Endothelial cell of umbilical vein (primary cell): ENCODE measurements around the gene ZFPM1. TPM values are rescaled to one million over a fixed set of nuclear protein-coding genes. Genes with fewer than 3 reads are reported as not detected.

Experiments used
- BruUV-seq: library from RNA; stranded (reverse); fragments of 400-500 nt; replicated peaks from 2 replicates; lab custom pipeline; 2021; lab: Mats Ljungman, UMichigan
- CTCF ChIA-PET: fragments of 300-600, 350-600 bp; sonication (Branson Sonifier 250); formaldehyde crosslinking; loops from one replicate; lab custom pipeline; 2021; ENCODE audit warnings: antibody characterized with exemption, inconsistent platforms; lab: Charles Lee
- POLR2A ChIA-PET: fragments of 300-600, 350-600 bp; sonication (Branson Sonifier 250); formaldehyde crosslinking; loops from one replicate; lab custom pipeline; 2021; ENCODE audit warnings: antibody characterized with exemption, inconsistent platforms; lab: Charles Lee
- DNase-seq: peaks from one replicate; pipeline ENCODE4 v3.0.0-alpha.2; 2011; ENCODE audit warnings: low read depth, low spot score
- FAIRE-seq: peaks from 2 replicates; lab custom pipeline; 2011; peaks lifted over from hg19 to GRCh38; lab: Jason Lieb, UNC
- H2AFZ ChIP-seq: 2 replicates; pipeline ENCODE4 v1.6.0; 2012; ENCODE audit warnings: low read depth, low read length, control low read depth, inconsistent platforms
- H3K27ac ChIP-seq: 2 replicates; pipeline ENCODE4 v1.5.1; 2011; ENCODE audit warnings: low read depth, mild to moderate bottlenecking, control low read depth, low read length, moderate library complexity; ENCODE audit not compliant: insufficient read depth
- H3K27me3 ChIP-seq, 2 experiments: 2 replicates each; pipeline versions ENCODE4 v1.6.0 to v1.6.1; 2011; ENCODE audit warnings: low read length in 2 of 2, mixed read lengths in 1 of 2; ENCODE audit not compliant: control insufficient read depth in 2 of 2, insufficient read depth in 2 of 2
- H3K36me3 ChIP-seq, 2 experiments: 2 replicates in 1 of 2; 3 replicates in 1 of 2; pipeline ENCODE4 v1.5.1; 2011; ENCODE audit warnings: low read length in 2 of 2, mild to moderate bottlenecking in 1 of 2, moderate library complexity in 1 of 2; ENCODE audit not compliant: control insufficient read depth in 2 of 2, insufficient read depth in 2 of 2; ENCODE audit errors: extremely low read depth in 1 of 2
- H3K4me1 ChIP-seq: 3 replicates; pipeline ENCODE4 v1.5.1; 2011; ENCODE audit warnings: mild to moderate bottlenecking, low read length; ENCODE audit not compliant: control insufficient read depth, insufficient read depth; ENCODE audit errors: extremely low read depth
- H3K4me2 ChIP-seq: 2 replicates; pipeline ENCODE4 v1.6.1; 2011; ENCODE audit warnings: low read length, control low read depth, mixed read lengths; ENCODE audit not compliant: insufficient read depth
- H3K4me3 ChIP-seq, 3 experiments: fragments of 200-600 bp in 1 of 3; sonication (generic), shearing (Covaris generic) in 1 of 3; replicated peaks in 1 of 3; 2 replicates each; pipeline ENCODE4 v1.5.1; 2011 to 2016; ENCODE audit warnings: control low read depth in 3 of 3, low read length in 3 of 3, mild to moderate bottlenecking in 2 of 3, inconsistent platforms in 1 of 3, low read depth in 1 of 3, moderate library complexity in 1 of 3; ENCODE audit not compliant: insufficient read depth in 1 of 3
- H3K79me2 ChIP-seq: 2 replicates; pipeline ENCODE4 v1.6.0; 2012; ENCODE audit warnings: low read length, inconsistent platforms; ENCODE audit not compliant: control insufficient read depth, insufficient read depth
- H3K9ac ChIP-seq: replicated peaks from 2 replicates; pipeline ENCODE3; 2011; ENCODE audit warnings: low read length, control low read depth; ENCODE audit not compliant: insufficient read depth; ENCODE audit errors: extremely low read depth
- H3K9me1 ChIP-seq: replicated peaks from 3 replicates; pipeline ENCODE4 v1.6.0; 2011; ENCODE audit warnings: mild to moderate bottlenecking, low read length; ENCODE audit not compliant: control insufficient read depth, insufficient read depth; ENCODE audit errors: extremely low read depth
- H3K9me3 ChIP-seq: replicated peaks from 2 replicates; pipeline ENCODE4 v1.5.1; 2012; ENCODE audit warnings: low read length, inconsistent platforms; ENCODE audit not compliant: control insufficient read depth, insufficient read depth
- H4K20me1 ChIP-seq: replicated peaks from 2 replicates; pipeline ENCODE3; 2011; ENCODE audit warnings: mild to moderate bottlenecking, low read length; ENCODE audit not compliant: control insufficient read depth, insufficient read depth; ENCODE audit errors: extremely low read depth
- CTCF ChIP-seq, 2 donors: IDR thresholded peaks; 1 replicate in 1 of 2; 2 replicates in 1 of 2; pipeline ENCODE4 v1.5.1; 2011; ENCODE audit warnings: low read length in 2 of 2, mild to moderate bottlenecking in 2 of 2, moderate library complexity in 2 of 2, control low read depth in 1 of 2, inconsistent platforms in 1 of 2, low read depth in 1 of 2; ENCODE audit not compliant: insufficient read depth in 1 of 2; ENCODE audit errors: extremely low read depth in 1 of 2
- EZH2 ChIP-seq: IDR thresholded peaks from 2 replicates; pipeline ENCODE4 v1.6.1; 2012; ENCODE audit warnings: borderline replicate concordance, low read depth, mild to moderate bottlenecking, moderate library complexity, low read length, inconsistent platforms; ENCODE audit not compliant: severe bottlenecking
- FOS ChIP-seq: IDR thresholded peaks from 2 replicates; pipeline ENCODE4 v1.6.1; 2011; ENCODE audit warnings: mild to moderate bottlenecking, low read length, moderate library complexity, borderline replicate concordance; ENCODE audit not compliant: insufficient read depth
- GATA2 ChIP-seq: IDR thresholded peaks from 2 replicates; pipeline ENCODE4 v1.7.0; 2011; ENCODE audit warnings: low read depth, mild to moderate bottlenecking, moderate library complexity, mixed read lengths, low read length; ENCODE audit not compliant: insufficient read length, insufficient read depth
- JUN ChIP-seq: IDR thresholded peaks from 2 replicates; pipeline ENCODE4 v1.6.1; 2011; ENCODE audit warnings: borderline replicate concordance, low read depth; ENCODE audit not compliant: insufficient read length, insufficient read depth
- MYC ChIP-seq: IDR thresholded peaks from one replicate; pipeline ENCODE4 v1.6.1; 2011; ENCODE audit warnings: mild to moderate bottlenecking, low read depth, low read length
- POLR2A ChIP-seq: IDR thresholded peaks from 2 replicates; pipeline ENCODE4 v1.6.1; 2012; ENCODE audit warnings: low read depth, mild to moderate bottlenecking, control low read depth, low read length
- POLR2AphosphoS5 ChIP-seq: IDR thresholded peaks from 2 replicates; pipeline ENCODE4 v1.6.1; 2012; ENCODE audit warnings: low read depth, mild to moderate bottlenecking, control low read depth, low read length, moderate library complexity; ENCODE audit not compliant: insufficient read depth
- dilution Hi-C: fragments of 300-500 bp; cut with MboI; formaldehyde crosslinking; loops from one replicate; pipeline ENCODE4 v1.15.0; 2019; ENCODE audit warnings: low sequenced_read_pairs; ENCODE audit not compliant: extremely low pct_ligation_motif_present
- intact Hi-C: fragments of 100-400 bp; cut with micrococcal nuclease; formaldehyde crosslinking; loops from one replicate; pipeline ENCODE4 v1.10.0; 2022
- polyA plus RNA-seq, 4 experiments: library from polyadenylated mRNA; depleted of rRNA in 3 of 4; stranded (reverse) in 3 of 4; unstranded in 1 of 4; fragments of >200 nt; gene quantifications; 2 replicates each; pipeline versions ENCODE4 v1.2.1 to v1.2.3, GENCODE V29; 2011 to 2012; ENCODE audit warnings: missing spikeins in 1 of 4
- total RNA-seq: library from RNA; stranded (reverse); gene quantifications from 2 replicates; pipeline ENCODE4 v1.2.3, GENCODE V29; 2021
- TF ChIP-seq, protein P1 (sequence below): IDR thresholded peaks from 2 replicates; pipeline ENCODE4 v1.6.1; 2011; ENCODE audit not compliant: insufficient read depth, insufficient read length

Gene ZFPM1
- total and polyA plus RNA-seq, 2 donors (not counting 3 experiments of a cell fraction or from before 2014, with no cell fraction given), result 0.37 to 7.5 TPM

- no peaks in the 10 kb centered on the region for H4K20me1 ChIP-seq
- H2AFZ ChIP-seq, result no peak overlapping the region
- TF ChIP-seq GATA2, result no peak
- TF ChIP-seq FOS, result no peak
- no peak for TF ChIP-seq EZH2
- TF ChIP-seq, protein P1, sequence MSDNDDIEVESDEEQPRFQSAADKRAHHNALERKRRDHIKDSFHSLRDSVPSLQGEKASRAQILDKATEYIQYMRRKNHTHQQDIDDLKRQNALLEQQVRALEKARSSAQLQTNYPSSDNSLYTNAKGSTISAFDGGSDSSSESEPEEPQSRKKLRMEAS, result no peak
- no peak for TF ChIP-seq POLR2AphosphoS5
- no peak for TF ChIP-seq CTCF (IDR thresholded peaks at IDR 0.05; ENCODE audit: extremely low read depth in 1 of 2, insufficient read depth in 1 of 2, low read depth in 1 of 2, low read length in 2 of 2)
- TF ChIP-seq JUN, result no peak
- no peak for TF ChIP-seq POLR2A
- no peak for TF ChIP-seq MYC
- BruUV-seq, result no TSS peak
- H3K4me2 ChIP-seq, result no peak overlapping the region
- FAIRE-seq (no peak), DNase-seq (no peak)
- ChIA-PET POLR2A (no interaction called here), CTCF (no interaction called here)
- no peak overlapping the region for H3K4me3 ChIP-seq
- no peaks in the 10 kb centered on the region for H3K9me3 ChIP-seq
- H3K9ac ChIP-seq, result no peak overlapping the region
- dilution Hi-C loops, result no loop called here
- H3K36me3 ChIP-seq, result no peaks in the 10 kb centered on the region
- H3K27me3 ChIP-seq, result no peaks in the 10 kb centered on the region
- no peak overlapping the region for H3K27ac ChIP-seq
- intact Hi-C loops, result loop anchor here (5.0 kb wide), 1 partner anchor 44 kb away; no protein-coding TSS in a partner anchor
- peaks cover 19% of the 10 kb centered on the region for H3K4me1 ChIP-seq
- H3K9me1 ChIP-seq, result no peaks in the 10 kb centered on the region
- peaks cover 41% of the 10 kb centered on the region for H3K79me2 ChIP-seq
Observed at GRCh38 chr16:88458039-88458772, 5.1 kb downstream of the ZFPM1 start.
